Peyer's patch (tissue), 4 donors: ENCODE results near the gene PXK. TPM values are rescaled to one million over a fixed set of nuclear protein-coding genes. Genes with fewer than 3 reads are reported as not detected.

Experiments
- DNase-seq, 3 donors: peaks; one replicate each; pipeline ENCODE4 v3.0.0-alpha.2; 2017 to 2019
- H3K27ac ChIP-seq, 4 donors: fragments of 200-600 bp; sonication (generic); one replicate each; pipeline ENCODE4 v1.5.1; 2016 to 2019
- H3K27me3 ChIP-seq, 2 donors: fragments of 200-600 bp; sonication (generic); one replicate each; pipeline ENCODE4 v1.5.1; 2019
- H3K36me3 ChIP-seq, 3 donors: fragments of 200-600 bp; sonication (generic); one replicate each; pipeline ENCODE4 v1.5.1; 2016 to 2019
- H3K4me1 ChIP-seq, 4 donors: fragments of 200-600 bp; sonication (generic); one replicate each; pipeline ENCODE4 v1.5.1; 2016 to 2019
- H3K4me3 ChIP-seq, 4 donors: fragments of 200-600 bp; sonication (generic); 1 replicate in 3 of 4; 2 replicates in 1 of 4; pipeline ENCODE4 v1.5.1; 2016 to 2019; ENCODE audit warnings: mild to moderate bottlenecking in 1 of 4
- H3K9me3 ChIP-seq, 4 donors: fragments of 200-600 bp; sonication (generic); one replicate each; pipeline ENCODE4 v1.5.1; 2016 to 2019; ENCODE audit warnings: mild to moderate bottlenecking in 1 of 4
- POLR2A ChIP-seq, 2 donors: fragments of 450-650 bp; IDR thresholded peaks; one replicate each; pipeline ENCODE4 v1.5.1; 2017; ENCODE audit warnings: antibody characterized with exemption in 2 of 2, mild to moderate bottlenecking in 2 of 2, moderate library complexity in 2 of 2
- total RNA-seq, 4 donors: library from RNA; depleted of rRNA; stranded (reverse); fragments of >200 nt; gene quantifications; one replicate each; pipeline ENCODE4 v1.1.0, GENCODE V29; 2016
- TF ChIP-seq, protein P1 (sequence below), 6 experiments: fragments of 450-650 bp in 4 of 6; fragments of 200-600 bp in 2 of 6; sonication (generic) in 1 of 6; IDR thresholded peaks; one replicate each; pipeline ENCODE4 v1.5.1; 2017 to 2019; ENCODE audit warnings: antibody characterized with exemption in 6 of 6, mild to moderate bottlenecking in 3 of 6, moderate library complexity in 1 of 6

The PXK gene
- total RNA-seq, 4 donors from 2014 or later: 15.3 to 73.4 (median 28.4) TPM

- Histone ChIP-seq H3K9me3 (no peaks in the 10 kb centered on the region), H3K4me1 (no peaks in the 10 kb centered on the region), H3K36me3 (peaks cover 0 to 39% (median 0%) of the 10 kb centered on the region in 3 donors), H3K27me3 (no peaks in the 10 kb centered on the region), H3K4me3 (no peak overlapping the region), H3K27ac (no peak overlapping the region)
- TF ChIP-seq, protein P1, sequence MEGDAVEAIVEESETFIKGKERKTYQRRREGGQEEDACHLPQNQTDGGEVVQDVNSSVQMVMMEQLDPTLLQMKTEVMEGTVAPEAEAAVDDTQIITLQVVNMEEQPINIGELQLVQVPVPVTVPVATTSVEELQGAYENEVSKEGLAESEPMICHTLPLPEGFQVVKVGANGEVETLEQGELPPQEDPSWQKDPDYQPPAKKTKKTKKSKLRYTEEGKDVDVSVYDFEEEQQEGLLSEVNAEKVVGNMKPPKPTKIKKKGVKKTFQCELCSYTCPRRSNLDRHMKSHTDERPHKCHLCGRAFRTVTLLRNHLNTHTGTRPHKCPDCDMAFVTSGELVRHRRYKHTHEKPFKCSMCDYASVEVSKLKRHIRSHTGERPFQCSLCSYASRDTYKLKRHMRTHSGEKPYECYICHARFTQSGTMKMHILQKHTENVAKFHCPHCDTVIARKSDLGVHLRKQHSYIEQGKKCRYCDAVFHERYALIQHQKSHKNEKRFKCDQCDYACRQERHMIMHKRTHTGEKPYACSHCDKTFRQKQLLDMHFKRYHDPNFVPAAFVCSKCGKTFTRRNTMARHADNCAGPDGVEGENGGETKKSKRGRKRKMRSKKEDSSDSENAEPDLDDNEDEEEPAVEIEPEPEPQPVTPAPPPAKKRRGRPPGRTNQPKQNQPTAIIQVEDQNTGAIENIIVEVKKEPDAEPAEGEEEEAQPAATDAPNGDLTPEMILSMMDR (IDR thresholded peaks at IDR 0.05): no peak
- TF ChIP-seq POLR2A (IDR thresholded peaks at IDR 0.05): no peak
- no peak for DNase-seq
Measured at GRCh38 chr3:58411036-58411435, 78.3 kb downstream of the PXK start.

DNA sequence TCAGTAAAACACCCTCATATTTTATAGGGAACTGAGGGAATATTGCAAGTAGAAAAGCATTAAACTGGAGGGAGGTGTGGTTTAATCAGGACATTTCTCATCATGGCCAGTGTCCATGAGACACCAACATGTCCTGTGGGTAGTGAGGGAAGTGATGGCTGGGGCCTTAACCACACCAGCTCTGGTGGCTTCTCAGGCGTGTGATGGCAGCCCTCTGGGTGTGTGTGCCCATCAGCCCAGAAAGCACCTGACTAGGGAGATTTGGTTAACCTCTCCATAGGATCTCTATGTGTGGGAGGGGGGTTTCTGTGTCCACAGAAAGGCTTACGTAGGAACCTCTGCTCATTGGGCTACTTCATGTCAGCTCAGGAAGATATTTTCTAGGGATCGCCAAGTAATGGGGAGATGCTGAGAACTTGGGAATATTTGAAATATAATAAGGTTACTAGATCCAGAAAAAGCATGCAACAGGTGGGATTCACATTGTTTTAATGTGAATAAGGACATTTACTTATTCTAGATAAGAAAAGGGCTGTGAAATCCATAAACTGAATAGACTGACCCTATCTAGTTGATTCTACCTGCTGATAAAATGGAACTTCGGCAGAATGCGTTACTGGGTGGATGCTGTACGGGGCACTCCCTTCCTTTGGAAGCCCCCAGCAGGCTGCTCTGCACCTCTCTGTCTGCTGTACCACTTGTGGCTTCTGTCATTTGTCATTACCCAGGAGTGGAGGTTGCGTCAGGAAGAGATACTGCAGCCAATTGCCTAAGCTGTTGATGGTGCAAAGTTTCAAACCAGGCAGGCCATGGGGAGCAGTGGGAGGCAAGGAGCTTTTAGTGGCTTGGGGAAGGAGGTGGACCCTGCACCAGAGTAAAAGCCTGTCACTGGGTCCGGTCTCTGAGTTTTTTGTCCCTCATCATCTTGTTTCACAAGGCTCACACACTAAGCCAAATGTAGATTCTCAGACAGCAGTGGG lies 79.4 kb downstream of the PXK start:
- Histone ChIP-seq H3K4me3 (no peak overlapping the region), H3K27me3 (no peaks in the 10 kb centered on the region), H3K4me1 (no peaks in the 10 kb centered on the region), H3K27ac (no peak overlapping the region), H3K36me3 (peaks cover 0 to 36% (median 0%) of the 10 kb centered on the region in 3 donors), H3K9me3 (no peaks in the 10 kb centered on the region)
- TF ChIP-seq POLR2A (IDR thresholded peaks at IDR 0.05): no peak
- TF ChIP-seq, protein P1 (IDR thresholded peaks at IDR 0.05): no peak
- no peak for DNase-seq

DNA sequence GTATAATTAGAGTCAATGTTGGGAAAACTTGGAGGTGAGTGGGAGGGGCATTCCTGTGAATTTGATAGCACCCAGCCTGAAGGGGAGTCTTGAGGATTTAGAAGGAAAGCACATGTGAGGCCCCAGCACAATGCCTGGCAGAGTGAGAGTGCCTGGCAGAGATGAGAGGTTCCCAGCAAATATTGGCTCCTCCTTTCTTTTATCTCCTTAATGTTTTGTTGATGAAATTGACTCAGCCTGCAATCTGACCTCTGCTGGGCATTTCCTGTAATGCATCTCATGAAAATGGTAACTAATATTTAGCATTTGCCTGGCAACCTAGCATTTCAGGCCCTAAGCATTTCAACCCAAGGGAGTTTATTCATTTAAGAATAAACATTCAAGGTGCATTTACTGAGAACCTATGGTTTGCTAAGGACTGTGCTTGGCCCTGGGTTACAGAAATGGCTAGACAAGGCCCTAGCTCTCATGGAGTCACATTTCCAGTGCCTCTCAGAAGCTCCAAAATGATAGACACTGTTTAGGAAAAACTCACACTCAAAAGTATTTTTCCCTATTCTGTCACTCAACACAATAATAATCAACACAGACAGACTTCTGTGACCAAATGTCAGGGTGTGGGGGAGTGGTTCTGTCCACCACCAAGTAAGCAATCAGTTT lies 82.0 kb downstream of the PXK start:
- peaks cover 0 to 18% (median 0%) of the 10 kb centered on the region in 3 donors for H3K36me3 ChIP-seq
- TF ChIP-seq POLR2A (IDR thresholded peaks at IDR 0.05): no peak
- TF ChIP-seq, protein P1 (IDR thresholded peaks at IDR 0.05): peak; percentile 65 to 92 (median 88)
- no peak overlapping the region for H3K4me3 ChIP-seq
- peak in 2 of 3 donors; percentile 42 to 76 for DNase-seq
- no peak overlapping the region for H3K27ac ChIP-seq
- peaks cover 0 to 8% (median 2%) of the 10 kb centered on the region in 4 donors for H3K4me1 ChIP-seq
- no peaks in the 10 kb centered on the region for H3K27me3 ChIP-seq
- no peaks in the 10 kb centered on the region for H3K9me3 ChIP-seq

DNA sequence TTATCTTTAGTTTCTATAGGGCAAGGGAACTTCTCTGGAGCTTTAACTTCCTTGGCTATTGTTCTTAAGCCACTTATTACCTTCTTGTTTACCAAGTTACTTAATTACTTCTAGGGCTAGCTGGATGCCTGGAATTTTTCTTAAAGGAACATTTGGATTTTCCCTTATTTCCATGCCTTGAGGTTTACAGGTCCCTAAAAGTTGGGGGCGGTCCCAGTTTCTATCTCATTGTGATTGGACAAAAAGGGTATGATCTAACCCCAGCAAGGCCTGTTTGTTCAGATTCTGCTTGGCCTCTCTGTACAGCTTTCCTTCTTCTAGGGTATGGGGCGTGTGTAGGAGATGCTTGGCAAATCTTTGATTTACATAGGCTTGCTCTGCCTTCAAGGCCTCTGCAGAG lies 83.5 kb downstream of the PXK start:
- no peak overlapping the region for H3K27ac ChIP-seq
- no peak for TF ChIP-seq POLR2A (IDR thresholded peaks at IDR 0.05)
- TF ChIP-seq, protein P1 (IDR thresholded peaks at IDR 0.05): no peak
- no peaks in the 10 kb centered on the region for H3K9me3 ChIP-seq
- H3K4me3 ChIP-seq: no peak overlapping the region
- H3K27me3 ChIP-seq: no peaks in the 10 kb centered on the region
- peaks cover 0 to 12% (median 4%) of the 10 kb centered on the region in 4 donors for H3K4me1 ChIP-seq
- peaks cover 0 to 10% (median 0%) of the 10 kb centered on the region in 3 donors for H3K36me3 ChIP-seq
- no peak for DNase-seq

- Histone ChIP-seq H3K9me3 (no peaks in the 10 kb centered on the region), H3K4me1 (peaks cover 0 to 12% (median 4%) of the 10 kb centered on the region in 4 donors), H3K36me3 (peaks cover 0 to 16% (median 0%) of the 10 kb centered on the region in 3 donors), H3K27me3 (no peaks in the 10 kb centered on the region), H3K27ac (no peak overlapping the region), H3K4me3 (no peak overlapping the region)
- no peak for DNase-seq
- no peak for TF ChIP-seq POLR2A (IDR thresholded peaks at IDR 0.05)
- TF ChIP-seq, protein P1 (IDR thresholded peaks at IDR 0.05): no peak
Measured at GRCh38 chr3:58417075-58417474, 84.4 kb downstream of the PXK start.
